Measurements from ENCODE around the gene OTX1.

GRCh38 chr2:63018439-63018838 is 32.2 kb upstream of the OTX1 start:
- TF ChIP-seq, protein P1, sequence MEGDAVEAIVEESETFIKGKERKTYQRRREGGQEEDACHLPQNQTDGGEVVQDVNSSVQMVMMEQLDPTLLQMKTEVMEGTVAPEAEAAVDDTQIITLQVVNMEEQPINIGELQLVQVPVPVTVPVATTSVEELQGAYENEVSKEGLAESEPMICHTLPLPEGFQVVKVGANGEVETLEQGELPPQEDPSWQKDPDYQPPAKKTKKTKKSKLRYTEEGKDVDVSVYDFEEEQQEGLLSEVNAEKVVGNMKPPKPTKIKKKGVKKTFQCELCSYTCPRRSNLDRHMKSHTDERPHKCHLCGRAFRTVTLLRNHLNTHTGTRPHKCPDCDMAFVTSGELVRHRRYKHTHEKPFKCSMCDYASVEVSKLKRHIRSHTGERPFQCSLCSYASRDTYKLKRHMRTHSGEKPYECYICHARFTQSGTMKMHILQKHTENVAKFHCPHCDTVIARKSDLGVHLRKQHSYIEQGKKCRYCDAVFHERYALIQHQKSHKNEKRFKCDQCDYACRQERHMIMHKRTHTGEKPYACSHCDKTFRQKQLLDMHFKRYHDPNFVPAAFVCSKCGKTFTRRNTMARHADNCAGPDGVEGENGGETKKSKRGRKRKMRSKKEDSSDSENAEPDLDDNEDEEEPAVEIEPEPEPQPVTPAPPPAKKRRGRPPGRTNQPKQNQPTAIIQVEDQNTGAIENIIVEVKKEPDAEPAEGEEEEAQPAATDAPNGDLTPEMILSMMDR (conservative IDR thresholded peaks at IDR 0.05), result no peak
- no peak for TF ChIP-seq ZFX (IDR thresholded peaks at IDR 0.05)

Measured in C4-2B (cell line).